Karpas-422 (cell line): ENCODE data around the gene ANO10. TPM values are rescaled to one million over a fixed set of nuclear protein-coding genes. Genes with fewer than 3 reads are reported as not detected.
"Not testable (repeated sequence)": the region's sequence is repeated elsewhere in the genome, so short reads cannot be mapped to it uniquely, and the experiment has no call there.

Experiments
- DNase-seq: peaks from one replicate; pipeline ENCODE4 v3.0.0-alpha.2; 2015
- H2AFZ ChIP-seq: fragments of 200-600 bp; sonication (generic); 2 replicates; pipeline ENCODE4 v1.6.1; 2014; ENCODE audit warnings: antibody characterized with exemption, low read length, mixed read lengths
- H3K27ac ChIP-seq: fragments of 200-600 bp; sonication (generic); 2 replicates; pipeline ENCODE4 v1.5.1; 2014; ENCODE audit warnings: mild to moderate bottlenecking, low read length, moderate library complexity
- H3K27me3 ChIP-seq: fragments of 200-600 bp; sonication (generic); 2 replicates; pipeline ENCODE4 v1.6.1; 2014; ENCODE audit warnings: low read length, mixed read lengths
- H3K36me3 ChIP-seq: fragments of 200-600 bp; sonication (generic); 2 replicates; pipeline ENCODE4 v1.6.1; 2014; ENCODE audit warnings: low read length, mixed read lengths; ENCODE audit not compliant: insufficient read depth
- H3K4me1 ChIP-seq: fragments of 200-600 bp; sonication (generic); 2 replicates; pipeline ENCODE4 v1.6.1; 2014; ENCODE audit warnings: mild to moderate bottlenecking, low read length, mixed read lengths
- H3K4me2 ChIP-seq: fragments of 200-600 bp; sonication (generic); 2 replicates; pipeline ENCODE4 v1.6.1; 2014; ENCODE audit warnings: low read length, low read depth, mild to moderate bottlenecking; ENCODE audit not compliant: poor library complexity, severe bottlenecking
- H3K4me3 ChIP-seq: fragments of 200-600 bp; sonication (generic); 2 replicates; pipeline ENCODE4 v1.5.1; 2014; ENCODE audit warnings: mild to moderate bottlenecking, antibody characterized with exemption, low read length, mixed read lengths
- H3K79me2 ChIP-seq: fragments of 200-600 bp; sonication (generic); 2 replicates; pipeline ENCODE4 v1.6.1; 2014; ENCODE audit warnings: mild to moderate bottlenecking, low read length, mixed read lengths
- H3K9ac ChIP-seq: fragments of 200-600 bp; sonication (generic); 2 replicates; pipeline ENCODE4 v1.6.0; 2014; ENCODE audit warnings: low read length
- H3K9me2 ChIP-seq: fragments of 200-600 bp; sonication (generic), shearing (Covaris generic); replicated peaks from 2 replicates; pipeline ENCODE4 v1.6.0; 2014; ENCODE audit warnings: mild to moderate bottlenecking, low read length, moderate library complexity; ENCODE audit not compliant: insufficient read depth
- H3K9me3 ChIP-seq: fragments of 300-700, 200-600 bp; sonication (generic); 2 replicates; pipeline ENCODE4 v1.6.1; 2014; ENCODE audit warnings: low read length, mixed read lengths
- H4K20me1 ChIP-seq: fragments of 200-600 bp; sonication (generic); 2 replicates; pipeline ENCODE4 v1.6.1; 2014; ENCODE audit warnings: mild to moderate bottlenecking, antibody characterized with exemption, low read length, low read depth; ENCODE audit not compliant: insufficient read depth
- total RNA-seq: library from RNA; depleted of rRNA; stranded (reverse); fragments of >200 nt; shearing (Covaris generic); gene quantifications from 2 replicates; pipeline ENCODE4 v1.2.3, GENCODE V29; 2014; ENCODE audit warnings: low replicate concordance

The ANO10 gene
- total RNA-seq, 1 experiment from 2014 or later: 3.2 TPM

DNA sequence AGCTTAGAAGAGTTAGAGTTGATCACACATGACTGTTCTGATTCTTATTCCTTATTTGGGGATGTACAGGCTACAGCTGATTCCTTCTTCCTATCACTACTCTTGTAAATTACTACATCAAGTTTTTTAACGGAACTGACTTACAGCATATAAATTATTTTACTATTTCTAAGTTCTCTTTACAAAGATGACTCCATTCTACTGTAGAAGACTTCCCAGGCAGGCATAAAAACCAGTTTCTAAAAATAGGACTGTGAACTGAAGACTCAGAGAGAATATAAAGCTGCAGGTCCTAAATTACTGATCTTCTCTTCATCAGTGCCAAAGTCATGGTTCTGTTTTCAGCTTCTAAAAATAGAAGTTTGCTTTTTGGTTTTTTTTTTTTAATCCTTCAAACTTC, 38.9 kb downstream of the ANO10 start:
- Histone ChIP-seq H4K20me1 (no peaks in the 10 kb centered on the region), H3K36me3 (no peaks in the 10 kb centered on the region), H3K9me3 (no peaks in the 10 kb centered on the region), H3K79me2 (no peaks in the 10 kb centered on the region), H3K4me3 (no peak overlapping the region), H3K9ac (no peak overlapping the region), H3K27ac (no peak overlapping the region), H3K9me2 (no peaks in the 10 kb centered on the region), H3K4me2 (no peak overlapping the region), H3K4me1 (no peaks in the 10 kb centered on the region), H3K27me3 (no peaks in the 10 kb centered on the region), H2AFZ (no peak overlapping the region)
- DNase-seq: no peak

DNA sequence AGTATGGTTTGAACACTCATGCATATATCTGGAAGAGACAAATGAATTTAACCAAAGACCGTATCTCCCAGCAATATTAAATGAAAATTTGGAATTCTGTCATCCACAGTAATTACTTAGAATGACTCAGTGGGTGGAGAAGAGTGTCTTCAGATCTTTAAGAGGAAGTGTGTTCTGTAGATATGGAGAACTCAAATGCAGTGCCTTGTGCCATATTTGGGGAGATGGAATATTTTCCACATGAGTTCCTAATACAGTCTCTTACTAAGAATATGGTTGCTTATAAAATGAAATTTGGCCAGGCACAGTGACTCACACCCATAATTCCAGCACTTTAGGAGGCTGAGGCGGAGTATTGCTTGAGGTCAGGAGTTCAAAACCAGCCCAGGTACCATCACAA, 40.5 kb downstream of the ANO10 start:
- no peak overlapping the region for H3K4me2 ChIP-seq
- no peaks in the 10 kb centered on the region for H3K79me2 ChIP-seq
- no peaks in the 10 kb centered on the region for H4K20me1 ChIP-seq
- H3K9me2 ChIP-seq: no peaks in the 10 kb centered on the region
- no peak overlapping the region for H3K27ac ChIP-seq
- DNase-seq: no peak
- no peaks in the 10 kb centered on the region for H3K27me3 ChIP-seq
- H3K4me3 ChIP-seq: no peak overlapping the region
- H2AFZ ChIP-seq: no peak overlapping the region
- H3K9me3 ChIP-seq: no peaks in the 10 kb centered on the region
- H3K36me3 ChIP-seq: no peaks in the 10 kb centered on the region
- H3K9ac ChIP-seq: no peak overlapping the region
- H3K4me1 ChIP-seq: no peaks in the 10 kb centered on the region

DNA sequence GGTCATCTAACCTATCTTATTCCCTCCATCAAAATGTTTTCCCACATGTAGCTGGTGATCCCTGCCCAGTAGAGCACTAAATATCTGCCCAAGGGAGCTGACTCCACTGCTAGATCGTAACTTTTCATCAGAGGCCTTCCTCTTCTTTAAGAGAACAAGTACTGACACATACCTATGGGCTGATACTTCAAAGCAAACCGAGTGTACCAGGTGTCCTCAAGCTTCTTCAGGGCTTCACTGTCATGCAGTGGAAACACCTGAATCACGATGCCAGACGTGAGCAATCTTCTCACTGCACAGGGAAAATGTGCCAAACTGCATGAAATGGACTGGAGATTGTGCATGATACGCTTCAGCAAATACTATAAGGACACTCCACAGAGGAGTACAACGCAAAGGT, 41.6 kb downstream of the ANO10 start:
- H3K36me3 ChIP-seq: no peaks in the 10 kb centered on the region
- H3K4me1 ChIP-seq: no peaks in the 10 kb centered on the region
- no peak overlapping the region for H3K27ac ChIP-seq
- H3K79me2 ChIP-seq: no peaks in the 10 kb centered on the region
- no peak overlapping the region for H3K9ac ChIP-seq
- H3K4me3 ChIP-seq: no peak overlapping the region
- no peaks in the 10 kb centered on the region for H3K9me2 ChIP-seq
- H3K9me3 ChIP-seq: no peaks in the 10 kb centered on the region
- H2AFZ ChIP-seq: no peak overlapping the region
- no peak overlapping the region for H3K4me2 ChIP-seq
- no peaks in the 10 kb centered on the region for H3K27me3 ChIP-seq
- no peak for DNase-seq
- no peaks in the 10 kb centered on the region for H4K20me1 ChIP-seq

- Histone ChIP-seq H3K9me2 (no peaks in the 10 kb centered on the region), H3K36me3 (no peaks in the 10 kb centered on the region), H3K27ac (no peak overlapping the region), H3K79me2 (no peaks in the 10 kb centered on the region), H3K27me3 (no peaks in the 10 kb centered on the region), H3K4me1 (no peaks in the 10 kb centered on the region), H4K20me1 (no peaks in the 10 kb centered on the region), H2AFZ (no peak overlapping the region), H3K4me3 (no peak overlapping the region), H3K9me3 (no peaks in the 10 kb centered on the region), H3K4me2 (no peak overlapping the region), H3K9ac (no peak overlapping the region)
- no peak for DNase-seq
These were observed 48.2 kb downstream of the ANO10 start for GRCh38 chr3:43573576-43573975.

DNA sequence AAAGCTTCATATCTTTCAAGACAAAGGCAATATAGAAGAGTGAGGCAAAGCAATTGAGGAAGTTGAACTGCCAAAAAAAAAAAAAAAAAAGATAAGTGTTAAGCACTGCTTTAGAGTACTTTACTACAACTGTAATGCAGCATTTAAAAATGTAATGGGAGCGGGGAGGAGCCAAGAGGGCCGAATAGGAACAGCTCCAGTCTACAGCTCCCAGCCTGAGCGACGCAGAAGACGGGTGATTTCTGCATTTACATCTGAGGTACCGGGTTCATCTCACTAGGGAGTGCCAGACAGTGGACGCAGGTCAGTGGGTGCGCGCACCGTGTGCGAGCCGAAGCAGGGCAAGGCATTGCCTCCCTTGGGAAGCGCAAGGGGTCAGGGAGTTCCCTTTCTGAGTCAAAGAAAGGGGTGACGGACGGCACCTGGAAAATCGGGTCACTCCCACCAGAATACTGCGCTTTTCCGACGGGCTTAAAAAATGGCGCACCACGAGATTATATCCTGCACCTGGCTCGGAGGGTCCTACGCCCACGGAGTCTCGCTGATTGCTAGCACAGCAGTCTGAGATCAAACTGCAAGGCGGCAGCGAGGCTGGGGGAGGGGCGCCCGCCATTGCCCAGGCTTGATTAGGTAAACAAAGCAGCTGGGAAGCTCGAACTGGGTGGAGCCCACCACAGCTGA, 56.0 kb downstream of the ANO10 start:
- not testable (repeated sequence) for H2AFZ ChIP-seq, H3K9me2 ChIP-seq, H3K27ac ChIP-seq, H3K27me3 ChIP-seq, H3K4me2 ChIP-seq, H3K36me3 ChIP-seq, DNase-seq, H4K20me1 ChIP-seq, H3K9me3 ChIP-seq, H3K4me1 ChIP-seq, H3K9ac ChIP-seq, H3K4me3 ChIP-seq, H3K79me2 ChIP-seq

GRCh38 chr3:43559961-43560360, 61.9 kb downstream of the ANO10 start:
- H3K79me2 ChIP-seq: no peaks in the 10 kb centered on the region
- H3K9me3 ChIP-seq: no peaks in the 10 kb centered on the region
- no peaks in the 10 kb centered on the region for H3K27me3 ChIP-seq
- peaks cover 7% of the 10 kb centered on the region for H3K4me1 ChIP-seq
- DNase-seq: no peak
- no peak overlapping the region for H2AFZ ChIP-seq
- no peak overlapping the region for H3K4me2 ChIP-seq
- H3K9ac ChIP-seq: no peak overlapping the region
- H3K4me3 ChIP-seq: no peak overlapping the region
- H3K27ac ChIP-seq: no peak overlapping the region
- no peaks in the 10 kb centered on the region for H3K9me2 ChIP-seq
- no peaks in the 10 kb centered on the region for H4K20me1 ChIP-seq
- H3K36me3 ChIP-seq: no peaks in the 10 kb centered on the region

GRCh38 chr3:43558171-43558570, 63.6 kb downstream of the ANO10 start:
- Histone ChIP-seq H4K20me1 (no peaks in the 10 kb centered on the region), H2AFZ (no peak overlapping the region), H3K4me3 (no peak overlapping the region), H3K4me2 (no peak overlapping the region), H3K9ac (no peak overlapping the region), H3K9me3 (no peaks in the 10 kb centered on the region), H3K4me1 (peaks cover 6% of the 10 kb centered on the region), H3K79me2 (no peaks in the 10 kb centered on the region), H3K27me3 (no peaks in the 10 kb centered on the region), H3K36me3 (no peaks in the 10 kb centered on the region), H3K9me2 (no peaks in the 10 kb centered on the region), H3K27ac (no peak overlapping the region)
- DNase-seq: no peak

GRCh38 chr3:43549626-43550290, 72.1 kb downstream of the ANO10 start:
- no peaks in the 10 kb centered on the region for H3K36me3 ChIP-seq
- no peak overlapping the region for H3K27ac ChIP-seq
- H3K9me2 ChIP-seq: no peaks in the 10 kb centered on the region
- H3K27me3 ChIP-seq: no peaks in the 10 kb centered on the region
- no peaks in the 10 kb centered on the region for H3K9me3 ChIP-seq
- no peak overlapping the region for H3K4me2 ChIP-seq
- H3K4me3 ChIP-seq: no peak overlapping the region
- H4K20me1 ChIP-seq: no peaks in the 10 kb centered on the region
- H3K79me2 ChIP-seq: no peaks in the 10 kb centered on the region
- DNase-seq: no peak
- H3K9ac ChIP-seq: no peak overlapping the region
- no peak overlapping the region for H2AFZ ChIP-seq
- no peaks in the 10 kb centered on the region for H3K4me1 ChIP-seq
